HG03280 (cell line): ENCODE results near the gene C16orf96.

Experiments used
- ATAC-seq: cut with Tn5 transposase; IDR thresholded peaks from one replicate; pipeline ENCODE4 v1.9.1; 2021; ENCODE audit warnings: mild to moderate bottlenecking, moderate library complexity; ENCODE audit not compliant: unreplicated experiment

The C16orf96 gene

GRCh38 chr16:4556112-4556511, at the start of gene C16orf96:
Gene C16orf96 (plus strand): TSS chr16:4556340. CDS start chr16:4556490, 150 bp downstream.
- no peak for ATAC-seq

GRCh38 chr16:4506450-4506849, 49.7 kb upstream of the C16orf96 start:
- ATAC-seq: peak; percentile 57

DNA sequence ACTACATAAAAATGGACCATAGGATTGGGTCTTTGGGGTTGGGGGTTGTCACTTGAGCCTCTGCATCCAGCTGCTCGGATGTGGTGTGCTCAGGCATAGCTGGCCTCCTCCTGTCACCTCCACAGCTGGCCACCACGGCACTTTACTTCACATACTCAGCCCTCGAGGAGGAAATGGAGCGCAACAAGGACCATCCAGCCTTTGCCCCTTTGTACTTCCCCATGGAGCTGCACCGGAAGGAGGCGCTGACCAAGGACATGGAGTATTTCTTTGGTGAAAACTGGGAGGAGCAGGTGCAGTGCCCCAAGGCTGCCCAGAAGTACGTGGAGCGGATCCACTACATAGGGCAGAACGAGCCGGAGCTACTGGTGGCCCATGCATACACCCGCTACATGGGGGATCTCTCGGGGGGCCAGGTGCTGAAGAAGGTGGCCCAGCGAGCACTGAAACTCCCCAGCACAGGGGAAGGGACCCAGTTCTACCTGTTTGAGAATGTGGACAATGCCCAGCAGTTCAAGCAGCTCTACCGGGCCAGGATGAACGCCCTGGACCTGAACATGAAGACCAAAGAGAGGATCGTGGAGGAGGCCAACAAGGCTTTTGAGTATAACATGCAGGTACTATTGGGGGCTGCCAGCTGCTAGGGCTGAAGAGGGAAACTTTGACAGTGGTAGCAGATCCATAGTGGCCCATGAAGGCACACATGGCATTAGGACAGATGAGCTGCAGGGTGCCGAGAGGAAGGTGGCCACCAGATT, 48.4 kb upstream of the C16orf96 start:
- ATAC-seq: no peak

GRCh38 chr16:4508806-4509205, 47.3 kb upstream of the C16orf96 start:
- ATAC-seq: no peak

- ATAC-seq: no peak
Observed at GRCh38 chr16:4509420-4509819, 46.7 kb upstream of the C16orf96 start.

GRCh38 chr16:4510131-4510530, 46.0 kb upstream of the C16orf96 start:
- ATAC-seq: no peak

DNA sequence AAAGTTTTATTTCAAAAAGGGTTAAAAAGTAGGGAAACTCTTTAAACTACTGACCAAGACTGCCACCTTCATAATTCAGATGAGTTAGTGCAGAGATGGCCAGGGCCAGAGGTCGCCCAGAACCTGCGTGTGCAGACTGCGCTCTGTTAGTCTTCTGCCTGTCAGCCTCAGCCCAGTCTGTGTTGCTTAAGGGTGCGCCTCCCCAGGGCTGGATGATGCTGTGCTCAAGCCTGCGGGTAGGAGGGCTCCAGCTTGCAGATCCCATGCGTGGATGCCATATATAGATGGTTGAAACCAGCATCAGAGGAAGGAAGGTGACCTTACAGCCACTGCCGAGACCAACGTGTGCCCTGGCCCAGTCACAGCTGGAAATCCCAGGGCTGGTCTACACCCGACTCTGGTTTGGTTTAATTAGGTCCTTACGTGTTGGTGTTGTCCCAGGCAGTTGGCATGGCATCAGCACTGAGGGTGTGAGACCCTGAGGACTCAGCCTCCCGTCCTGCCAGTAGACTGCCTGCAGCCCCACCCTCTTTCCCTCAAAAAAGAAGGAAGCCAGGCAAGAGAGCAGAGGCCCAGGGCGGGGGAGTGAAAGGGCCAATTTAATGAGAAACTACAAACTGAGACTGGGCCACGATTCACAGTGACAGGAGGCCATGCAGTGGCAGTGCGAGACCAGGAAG, 45.3 kb upstream of the C16orf96 start:
- no peak for ATAC-seq

DNA sequence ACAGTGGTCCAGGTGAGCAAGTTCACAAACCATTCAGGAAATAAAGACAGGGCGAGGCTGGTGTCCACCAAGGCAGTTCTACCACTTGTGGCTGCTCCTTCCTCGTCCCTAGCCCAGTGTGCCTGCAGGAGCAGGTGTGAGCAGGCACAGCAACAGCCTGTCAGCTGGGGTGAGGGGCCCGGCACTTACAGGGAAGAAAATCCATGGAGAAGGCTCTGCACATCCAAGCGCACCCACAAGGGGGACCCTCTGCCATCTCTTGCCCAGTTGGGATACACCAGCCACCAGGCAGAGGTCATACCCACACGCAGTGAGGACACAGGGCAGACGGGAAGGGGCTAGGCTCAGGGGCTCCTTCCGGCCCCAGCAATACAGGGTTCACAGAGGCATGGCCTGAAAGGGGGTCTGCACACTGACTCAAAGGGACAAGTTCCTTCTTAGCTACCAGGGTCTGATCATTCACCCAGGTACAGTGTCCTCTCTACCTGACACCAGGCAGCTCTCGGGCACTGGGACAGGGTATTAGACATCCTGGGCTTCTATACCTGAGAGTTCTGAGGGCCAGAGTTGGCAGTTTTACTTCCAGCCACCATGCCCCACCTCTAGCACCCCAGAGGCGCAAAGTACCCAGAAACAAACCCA, 44.6 kb upstream of the C16orf96 start:
- no peak for ATAC-seq

GRCh38 chr16:4512473-4512872, 43.7 kb upstream of the C16orf96 start:
- no peak for ATAC-seq

DNA sequence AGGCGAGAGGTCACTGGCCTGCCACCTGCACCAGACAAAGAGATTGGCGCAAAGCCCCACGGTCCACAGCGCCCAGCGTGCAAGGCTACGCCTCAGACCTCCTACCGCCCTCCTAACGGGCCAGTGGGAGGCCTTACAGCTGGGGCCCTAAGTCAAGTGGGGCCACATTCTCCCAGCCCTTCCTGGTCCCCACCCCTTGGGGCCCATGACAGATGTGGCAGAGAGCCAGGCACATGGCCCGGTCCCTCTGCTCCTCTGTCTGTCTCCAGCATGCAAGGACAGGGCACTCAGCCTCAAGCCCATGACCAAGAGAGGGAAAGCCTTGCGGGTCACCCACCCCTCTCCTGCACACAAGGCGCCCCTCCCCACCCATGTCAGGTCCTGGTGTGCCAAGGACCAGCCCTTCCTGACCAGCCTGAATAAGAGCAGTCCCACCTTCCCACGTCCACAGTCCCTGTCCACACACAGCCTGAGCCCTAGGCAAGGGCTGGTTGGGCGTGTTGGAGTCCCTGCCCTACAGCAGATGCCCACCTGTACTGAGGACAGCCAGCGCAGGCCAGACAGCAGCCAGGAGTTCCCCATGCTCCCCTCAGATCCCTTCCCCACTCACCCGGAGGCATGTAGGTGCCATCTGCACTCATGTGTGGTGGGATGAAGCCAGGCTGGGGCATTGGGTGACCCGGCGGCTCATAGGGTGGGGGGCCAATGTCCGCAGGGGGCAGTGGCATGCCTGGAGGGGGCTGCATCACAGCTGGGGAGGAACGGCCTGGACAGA, 42.9 kb upstream of the C16orf96 start:
- ATAC-seq: no peak

- no peak for ATAC-seq
Observed at GRCh38 chr16:4513881-4514280, 42.3 kb upstream of the C16orf96 start.

DNA sequence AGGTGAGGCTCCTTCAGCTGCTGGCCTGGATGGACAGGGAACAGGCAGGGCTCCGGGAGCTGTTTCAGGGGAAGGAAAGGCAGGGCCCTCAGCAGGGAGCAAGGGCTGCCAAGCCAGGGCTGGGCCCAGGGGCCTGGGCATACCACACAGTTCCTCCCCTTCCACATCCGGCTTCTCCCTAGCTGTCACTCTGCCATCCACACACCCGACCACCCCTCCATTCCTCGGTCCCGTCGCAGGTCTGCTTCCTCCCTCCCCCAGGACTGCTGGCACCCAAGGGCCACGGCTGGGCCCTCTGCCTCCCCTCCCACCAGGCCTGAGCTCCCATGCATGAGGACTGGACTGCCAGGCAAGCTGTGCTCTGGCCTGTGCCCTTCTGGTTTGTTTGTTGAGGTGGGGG, 41.5 kb upstream of the C16orf96 start:
- no peak for ATAC-seq

GRCh38 chr16:4515611-4516233, 40.4 kb upstream of the C16orf96 start:
- ATAC-seq: peak; percentile 54

DNA sequence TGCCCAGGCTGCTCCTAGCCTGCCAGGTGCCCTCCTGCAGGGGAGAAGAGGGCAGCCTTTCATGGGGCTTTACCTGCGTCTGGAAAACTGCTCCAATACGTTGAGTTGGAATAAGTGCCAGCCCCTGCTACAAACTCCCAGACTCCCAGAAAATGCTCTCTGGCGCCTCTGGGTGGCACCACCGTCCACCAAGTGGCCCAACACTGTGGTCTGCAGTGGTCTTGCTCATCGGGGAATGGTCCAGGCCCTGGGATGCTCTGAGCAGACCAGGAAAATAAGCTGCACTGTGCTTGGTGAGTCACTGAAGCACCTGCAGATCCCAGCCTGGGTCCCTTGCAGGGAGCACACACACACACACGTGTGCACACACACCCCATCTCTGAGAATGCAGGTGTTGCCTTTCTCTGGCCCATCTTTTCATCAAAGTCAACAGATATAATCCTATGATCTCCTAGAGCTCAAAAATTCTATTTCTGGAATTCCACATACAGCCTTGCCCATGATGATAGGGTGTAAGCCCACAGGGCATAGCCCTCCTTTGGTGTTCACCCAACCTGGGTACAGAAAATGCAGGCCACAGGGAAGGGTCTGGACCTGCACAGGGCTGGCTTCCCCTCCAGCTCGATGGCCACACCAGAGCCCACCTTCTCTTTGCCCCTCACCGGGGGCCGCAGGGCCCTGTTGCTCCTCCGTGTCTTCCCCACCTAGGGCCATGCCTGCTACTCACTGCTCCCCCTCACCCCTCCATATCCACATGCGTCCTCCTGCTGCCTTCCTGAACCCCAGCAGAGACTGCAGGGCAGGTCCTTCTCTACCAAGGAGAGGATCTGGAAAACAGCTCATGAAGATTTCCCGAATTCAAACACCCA, 38.1 kb upstream of the C16orf96 start:
- no peak for ATAC-seq

DNA sequence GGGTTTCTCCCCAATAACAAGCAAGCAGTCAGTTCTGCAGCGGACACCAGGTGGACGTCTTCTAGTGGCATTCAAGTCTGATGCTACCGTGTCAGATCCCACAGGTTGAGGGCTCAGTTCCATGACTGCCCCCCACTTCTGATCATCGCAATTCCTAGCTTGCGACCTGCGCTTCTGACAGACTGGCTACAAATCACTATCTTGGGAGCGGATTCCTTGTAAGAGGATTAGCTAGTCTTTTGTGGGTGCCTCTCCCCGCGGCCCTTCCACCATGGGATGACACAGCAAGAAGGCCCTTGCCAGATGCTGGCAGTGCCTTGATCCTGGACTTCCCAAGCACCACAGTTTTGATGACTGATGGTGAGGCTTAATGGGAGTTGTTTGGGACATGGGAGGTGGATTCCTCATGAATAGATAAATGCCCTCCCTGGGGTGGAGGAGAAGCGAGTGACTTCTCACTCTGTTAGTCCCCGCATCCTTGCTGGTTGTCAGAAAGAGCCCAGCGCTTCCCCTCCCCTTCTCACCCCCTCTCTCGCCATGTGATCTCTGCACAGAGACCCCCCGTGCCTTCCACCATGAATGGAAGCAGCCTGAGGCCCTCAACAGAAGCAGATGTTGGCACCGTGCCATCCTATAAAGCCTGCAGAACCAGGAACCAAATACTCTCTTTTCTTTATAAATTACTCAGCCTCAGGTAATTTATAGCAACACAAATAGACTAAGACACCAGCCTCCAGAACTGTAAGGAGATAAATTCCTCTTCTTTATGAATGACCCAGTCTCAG, 36.7 kb upstream of the C16orf96 start:
- no peak for ATAC-seq

- ATAC-seq: no peak
Observed at GRCh38 chr16:4520913-4521312, 35.2 kb upstream of the C16orf96 start.

DNA sequence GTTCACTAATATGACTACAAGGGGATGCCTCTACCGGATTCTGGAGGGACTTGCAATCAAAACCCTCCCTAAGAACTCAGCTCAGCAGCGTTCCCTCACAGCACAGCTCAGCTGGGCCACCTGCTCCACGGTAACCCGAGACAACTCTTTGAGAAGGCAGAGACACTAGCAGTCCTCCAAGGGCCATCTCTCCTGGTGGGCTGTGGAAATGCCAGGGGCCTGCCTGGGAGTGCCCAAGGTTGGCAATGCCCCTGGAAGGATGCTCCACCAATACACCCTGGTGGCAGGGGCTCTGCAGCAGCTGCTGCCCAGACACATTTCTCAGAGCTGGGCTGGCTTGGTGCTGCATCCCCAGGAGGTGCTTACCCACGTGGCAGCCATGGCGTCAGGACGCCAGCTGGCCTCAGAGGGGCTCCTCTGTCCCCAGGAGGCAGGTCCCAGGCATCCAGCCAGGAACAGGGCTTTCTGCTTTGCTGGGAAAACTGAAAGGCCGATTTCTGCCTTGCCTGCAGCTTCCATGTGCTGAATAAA, 34.0 kb upstream of the C16orf96 start:
- ATAC-seq: no peak

DNA sequence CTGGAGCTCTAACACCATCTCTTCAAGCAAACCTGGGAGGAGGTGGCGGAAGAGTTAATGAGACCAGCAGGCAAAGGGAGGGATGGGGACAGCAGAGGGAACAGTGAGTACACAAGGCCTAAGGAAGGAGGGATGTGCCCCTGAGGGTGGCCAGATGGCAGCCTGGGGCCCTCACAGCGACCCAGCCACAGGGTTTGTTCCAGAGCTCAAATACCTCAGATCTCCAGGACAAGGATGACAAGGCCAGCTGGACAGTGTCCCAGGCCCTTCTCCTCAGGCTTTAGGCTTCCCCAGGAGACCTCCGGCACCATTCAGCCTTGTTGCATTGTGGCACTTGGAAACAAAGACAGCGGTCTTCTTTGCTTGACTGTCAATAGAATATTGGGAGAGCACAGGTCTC, 32.5 kb upstream of the C16orf96 start:
- ATAC-seq: no peak

GRCh38 chr16:4524571-4524970, 31.6 kb upstream of the C16orf96 start:
- ATAC-seq: no peak
